Measurements from ENCODE around the gene RCAN1. TPM values are rescaled to one million over a fixed set of nuclear protein-coding genes. Genes with fewer than 3 reads are reported as not detected.

The RCAN1 gene
- total RNA-seq, 1 donor from 2014 or later: 9.1 TPM

DNA sequence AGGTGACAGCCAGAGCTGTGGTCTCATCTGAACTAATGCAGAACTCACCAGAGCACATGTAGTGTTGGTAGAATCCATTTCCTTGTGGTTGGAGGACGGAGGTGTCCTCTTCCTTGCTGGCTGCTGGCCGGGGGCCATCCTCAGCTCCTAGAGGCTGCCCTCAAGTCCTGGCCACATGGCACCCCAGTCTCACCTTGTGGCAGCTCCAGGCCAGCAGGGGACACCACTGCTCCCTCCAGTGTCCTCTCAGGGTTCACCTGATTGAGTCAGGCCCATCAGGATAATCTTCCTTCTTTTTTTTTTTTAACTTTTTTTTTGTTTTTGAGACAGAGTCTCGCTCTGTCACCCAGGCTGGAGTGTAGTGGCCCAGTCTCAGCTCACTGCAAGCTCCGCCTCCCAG, 105.8 kb downstream of the RCAN1 start:
- Mint-ChIP-seq H3K27me3 (ENCODE audit: unreplicated experiment) (no peaks in the 10 kb centered on the region), H3K36me3 (ENCODE audit: low read depth, unreplicated experiment) (no peaks in the 10 kb centered on the region), H3K4me3 (ENCODE audit: unreplicated experiment) (no peak overlapping the region), H3K9me3 (ENCODE audit: unreplicated experiment) (no peaks in the 10 kb centered on the region), H3K4me1 (ENCODE audit: unreplicated experiment) (no peaks in the 10 kb centered on the region), H3K27ac (ENCODE audit: unreplicated experiment) (no peak overlapping the region)
- DNase-seq (ENCODE audit: low spot score): no peak
- TF ChIP-seq, protein P1, sequence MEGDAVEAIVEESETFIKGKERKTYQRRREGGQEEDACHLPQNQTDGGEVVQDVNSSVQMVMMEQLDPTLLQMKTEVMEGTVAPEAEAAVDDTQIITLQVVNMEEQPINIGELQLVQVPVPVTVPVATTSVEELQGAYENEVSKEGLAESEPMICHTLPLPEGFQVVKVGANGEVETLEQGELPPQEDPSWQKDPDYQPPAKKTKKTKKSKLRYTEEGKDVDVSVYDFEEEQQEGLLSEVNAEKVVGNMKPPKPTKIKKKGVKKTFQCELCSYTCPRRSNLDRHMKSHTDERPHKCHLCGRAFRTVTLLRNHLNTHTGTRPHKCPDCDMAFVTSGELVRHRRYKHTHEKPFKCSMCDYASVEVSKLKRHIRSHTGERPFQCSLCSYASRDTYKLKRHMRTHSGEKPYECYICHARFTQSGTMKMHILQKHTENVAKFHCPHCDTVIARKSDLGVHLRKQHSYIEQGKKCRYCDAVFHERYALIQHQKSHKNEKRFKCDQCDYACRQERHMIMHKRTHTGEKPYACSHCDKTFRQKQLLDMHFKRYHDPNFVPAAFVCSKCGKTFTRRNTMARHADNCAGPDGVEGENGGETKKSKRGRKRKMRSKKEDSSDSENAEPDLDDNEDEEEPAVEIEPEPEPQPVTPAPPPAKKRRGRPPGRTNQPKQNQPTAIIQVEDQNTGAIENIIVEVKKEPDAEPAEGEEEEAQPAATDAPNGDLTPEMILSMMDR (IDR thresholded peaks at IDR 0.05; ENCODE audit: unreplicated experiment): no peak

DNA sequence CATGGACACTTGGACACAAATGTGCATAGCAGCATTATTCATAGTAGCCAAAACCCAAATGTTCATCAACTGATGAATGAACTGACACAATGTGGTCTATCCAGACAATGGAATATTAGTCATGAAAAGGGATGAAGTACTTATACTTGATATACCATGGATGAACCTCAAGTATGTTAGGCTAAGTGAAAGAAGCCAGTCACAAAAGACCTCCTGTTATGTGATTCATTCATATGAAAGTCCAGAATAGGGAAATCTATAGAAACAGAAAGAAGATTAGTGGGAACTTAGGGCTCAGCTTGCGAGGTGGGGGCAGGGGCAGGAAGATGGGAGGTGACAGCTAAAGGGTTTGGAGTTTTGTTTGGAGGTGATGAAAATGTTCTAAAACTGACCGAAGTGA, 110.3 kb downstream of the RCAN1 start:
- no peak for DNase-seq (ENCODE audit: low spot score)
- H3K9me3 Mint-ChIP-seq (ENCODE audit: unreplicated experiment): no peaks in the 10 kb centered on the region

DNA sequence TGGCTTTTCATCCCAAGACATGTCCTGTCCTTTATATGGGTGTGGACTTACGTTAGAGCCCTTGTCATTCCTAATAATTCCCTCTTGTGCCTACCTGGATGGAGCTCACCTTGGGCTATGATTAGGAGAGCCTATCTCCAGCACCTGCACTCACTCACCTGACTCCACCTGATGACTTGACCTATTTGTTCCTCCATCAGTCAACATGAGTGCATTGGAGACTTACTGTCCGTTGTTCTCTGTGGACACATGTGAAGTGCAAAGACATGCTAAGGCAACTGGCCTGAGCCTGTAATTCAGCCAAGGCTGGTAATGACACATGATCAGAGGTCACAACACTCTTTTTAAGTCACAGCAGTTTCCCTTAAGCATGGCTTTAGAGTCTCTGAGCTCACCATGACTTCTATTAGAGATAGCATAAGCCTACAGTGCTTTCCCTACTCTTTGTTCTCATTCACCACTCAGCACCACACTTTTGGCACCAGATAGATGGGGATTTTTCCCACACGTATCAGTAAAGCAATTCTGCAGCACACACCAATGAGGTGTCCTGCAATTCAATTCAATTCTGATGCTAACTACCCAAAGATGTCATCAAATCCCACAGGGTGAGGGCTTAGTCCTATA, 112.3 kb downstream of the RCAN1 start:
- TF ChIP-seq, protein P1 (IDR thresholded peaks at IDR 0.05; ENCODE audit: unreplicated experiment): no peak
- H3K36me3 Mint-ChIP-seq (ENCODE audit: low read depth, unreplicated experiment): no peaks in the 10 kb centered on the region
- H3K4me1 Mint-ChIP-seq (ENCODE audit: unreplicated experiment): peaks cover 3% of the 10 kb centered on the region
- peaks cover 3% of the 10 kb centered on the region for H3K27me3 Mint-ChIP-seq (ENCODE audit: unreplicated experiment)
- no peak overlapping the region for H3K27ac Mint-ChIP-seq (ENCODE audit: unreplicated experiment)
- H3K9me3 Mint-ChIP-seq (ENCODE audit: unreplicated experiment): no peaks in the 10 kb centered on the region
- H3K4me3 Mint-ChIP-seq (ENCODE audit: unreplicated experiment): no peak overlapping the region
- no peak for DNase-seq (ENCODE audit: low spot score)

More for the DNA sequence above, 110.3 kb downstream of the RCAN1 start:
- TF ChIP-seq, protein P1 (IDR thresholded peaks at IDR 0.05; ENCODE audit: unreplicated experiment): no peak
- no peak overlapping the region for H3K4me3 Mint-ChIP-seq (ENCODE audit: unreplicated experiment)
- no peaks in the 10 kb centered on the region for H3K36me3 Mint-ChIP-seq (ENCODE audit: low read depth, unreplicated experiment)
- peaks cover 3% of the 10 kb centered on the region for H3K4me1 Mint-ChIP-seq (ENCODE audit: unreplicated experiment)
- no peak overlapping the region for H3K27ac Mint-ChIP-seq (ENCODE audit: unreplicated experiment)
- peaks cover 3% of the 10 kb centered on the region for H3K27me3 Mint-ChIP-seq (ENCODE audit: unreplicated experiment)

DNA sequence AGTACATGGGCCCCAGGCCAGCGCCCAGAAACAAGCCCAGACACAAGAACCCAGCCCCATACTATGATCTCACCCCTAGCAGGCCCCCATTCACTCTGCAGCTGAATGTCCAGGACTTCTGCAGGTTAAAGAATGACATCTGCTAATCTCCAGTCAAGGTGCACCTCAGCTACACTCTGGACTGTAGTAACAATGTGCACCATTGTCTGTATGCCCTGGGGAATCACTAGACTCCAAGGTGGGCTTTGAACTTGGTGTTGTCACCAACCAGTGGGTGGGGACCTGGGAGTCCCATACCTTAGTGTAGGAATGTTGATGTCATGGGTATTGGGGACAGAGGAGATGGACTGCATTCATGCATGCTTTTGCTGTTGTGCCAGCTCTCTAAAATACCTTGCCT, 113.2 kb downstream of the RCAN1 start:
- Mint-ChIP-seq H3K9me3 (ENCODE audit: unreplicated experiment) (no peaks in the 10 kb centered on the region), H3K27me3 (ENCODE audit: unreplicated experiment) (peaks cover 3% of the 10 kb centered on the region), H3K27ac (ENCODE audit: unreplicated experiment) (no peak overlapping the region), H3K4me1 (ENCODE audit: unreplicated experiment) (peaks cover 3% of the 10 kb centered on the region), H3K36me3 (ENCODE audit: low read depth, unreplicated experiment) (no peaks in the 10 kb centered on the region), H3K4me3 (ENCODE audit: unreplicated experiment) (no peak overlapping the region)
- no peak for DNase-seq (ENCODE audit: low spot score)
- TF ChIP-seq, protein P1 (IDR thresholded peaks at IDR 0.05; ENCODE audit: unreplicated experiment): no peak

DNA sequence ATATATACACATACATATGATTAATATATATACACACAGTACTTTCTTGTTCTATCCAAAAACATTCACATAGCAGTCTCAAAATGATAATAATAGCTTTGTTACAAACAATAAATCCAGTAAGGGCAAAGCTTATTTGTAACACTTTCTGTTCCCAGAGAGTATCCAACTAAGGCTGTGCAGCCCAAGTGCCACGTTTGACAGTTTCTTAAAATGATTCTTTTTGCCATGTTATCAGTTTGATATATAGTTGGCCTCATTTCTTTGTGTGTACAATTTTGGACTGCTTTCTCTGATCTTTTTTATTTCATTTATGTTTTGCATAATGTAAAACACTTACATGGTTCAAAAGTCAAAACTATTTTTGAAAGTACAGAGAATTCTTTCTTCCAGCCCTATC, 114.7 kb downstream of the RCAN1 start:
- H3K36me3 Mint-ChIP-seq (ENCODE audit: low read depth, unreplicated experiment): no peaks in the 10 kb centered on the region
- H3K27me3 Mint-ChIP-seq (ENCODE audit: unreplicated experiment): peaks cover 3% of the 10 kb centered on the region
- no peak for DNase-seq (ENCODE audit: low spot score)
- TF ChIP-seq, protein P1 (IDR thresholded peaks at IDR 0.05; ENCODE audit: unreplicated experiment): no peak
- no peaks in the 10 kb centered on the region for H3K9me3 Mint-ChIP-seq (ENCODE audit: unreplicated experiment)
- no peak overlapping the region for H3K27ac Mint-ChIP-seq (ENCODE audit: unreplicated experiment)
- H3K4me3 Mint-ChIP-seq (ENCODE audit: unreplicated experiment): no peak overlapping the region
- H3K4me1 Mint-ChIP-seq (ENCODE audit: unreplicated experiment): peaks cover 3% of the 10 kb centered on the region
